BLaER1 treated with 17β-estradiol and CSF1 and Interleukin-3, amounts not matched to agents 10 nM and 100 nM (cell line): ENCODE data around the gene RBMS1.

Experiments used
- H3K27ac ChIP-seq, 11 experiments: shearing (Covaris generic); formaldehyde crosslinking; 2 replicates each; pipeline ENCODE4 v1.8.1; 2022
- H3K27me3 ChIP-seq, 11 experiments: shearing (Covaris generic); formaldehyde crosslinking; 2 replicates each; pipeline ENCODE4 v1.8.1; 2022
- H3K36me3 ChIP-seq, 11 experiments: shearing (Covaris generic); formaldehyde crosslinking; 2 replicates each; pipeline ENCODE4 v1.8.1; 2022
- H3K4me1 ChIP-seq, 10 experiments: shearing (Covaris generic); formaldehyde crosslinking; 2 replicates each; pipeline ENCODE4 v1.8.1; 2022
- H3K4me2 ChIP-seq, 11 experiments: shearing (Covaris generic); formaldehyde crosslinking; 2 replicates each; pipeline ENCODE4 v1.8.1; 2022
- H3K4me3 ChIP-seq, 10 experiments: shearing (Covaris generic); formaldehyde crosslinking; 2 replicates each; pipeline ENCODE4 v1.8.1; 2022
- H3K9ac ChIP-seq, 11 experiments: shearing (Covaris generic); formaldehyde crosslinking; 2 replicates each; pipeline ENCODE4 v1.8.1; 2022
- H3K9me3 ChIP-seq, 11 experiments: shearing (Covaris generic); formaldehyde crosslinking; replicated peaks in 1 of 11; 2 replicates each; pipeline ENCODE4 v1.8.1; 2022
- H4K20me1 ChIP-seq, 11 experiments: shearing (Covaris generic); formaldehyde crosslinking; 2 replicates each; pipeline ENCODE4 v1.8.1; 2022
- Cebpa-rat ChIP-seq, 11 experiments: shearing (Covaris generic); IDR thresholded peaks; 2 replicates each; pipeline ENCODE4 v1.8.1; 2022

Gene RBMS1

GRCh38 chr2:160310118-160310828, 183.3 kb downstream of the RBMS1 start:
- Histone ChIP-seq H3K27ac (no peak overlapping the region), H3K4me3 (no peak overlapping the region), H3K27me3 (no peaks in the 10 kb centered on the region), H3K4me1 (peaks cover 0 to 3% (median 0%) of the 10 kb centered on the region in 10 experiments; a peak in 3 of 20 replicates), H3K9me3 (no peaks in the 10 kb centered on the region), H4K20me1 (peaks cover 0 to 21% (median 0%) of the 10 kb centered on the region in 11 experiments; a peak in 5 of 22 replicates), H3K9ac (no peak overlapping the region), H3K4me2 (no peak overlapping the region), H3K36me3 (peaks cover 37 to 97% (median 59%) of the 10 kb centered on the region in 11 experiments)
- no peak for TF ChIP-seq Cebpa-rat (IDR thresholded peaks at IDR 0.05)

- H3K9ac ChIP-seq: no peak overlapping the region
- H3K4me2 ChIP-seq: no peak overlapping the region
- H4K20me1 ChIP-seq: peaks cover 0 to 15% (median 0%) of the 10 kb centered on the region in 11 experiments; a peak in 5 of 22 replicates
Measured at GRCh38 chr2:160309585-160309984, 184.0 kb downstream of the RBMS1 start.

GRCh38 chr2:160308915-160309314, 184.7 kb downstream of the RBMS1 start:
- no peaks in the 10 kb centered on the region for H3K27me3 ChIP-seq
- TF ChIP-seq Cebpa-rat (IDR thresholded peaks at IDR 0.05): no peak
- H3K4me3 ChIP-seq: no peak overlapping the region
- no peak overlapping the region for H3K4me2 ChIP-seq
- no peak overlapping the region for H3K9ac ChIP-seq
- H3K9me3 ChIP-seq: no peaks in the 10 kb centered on the region
- peaks cover 40 to 97% (median 68%) of the 10 kb centered on the region in 11 experiments for H3K36me3 ChIP-seq
- H4K20me1 ChIP-seq: peaks cover 0 to 8% (median 0%) of the 10 kb centered on the region in 11 experiments; a peak in 4 of 22 replicates
- no peak overlapping the region for H3K27ac ChIP-seq
- peaks cover 0 to 4% (median 1%) of the 10 kb centered on the region in 10 experiments; a peak in 5 of 20 replicates for H3K4me1 ChIP-seq

More at GRCh38 chr2:160309585-160309984, 184.0 kb downstream of the RBMS1 start:
- TF ChIP-seq Cebpa-rat (IDR thresholded peaks at IDR 0.05): no peak
- H3K9me3 ChIP-seq: no peaks in the 10 kb centered on the region
- H3K36me3 ChIP-seq: peaks cover 40 to 97% (median 66%) of the 10 kb centered on the region in 11 experiments
- no peaks in the 10 kb centered on the region for H3K4me1 ChIP-seq
- H3K27me3 ChIP-seq: no peaks in the 10 kb centered on the region
- no peak overlapping the region for H3K27ac ChIP-seq
- no peak overlapping the region for H3K4me3 ChIP-seq

GRCh38 chr2:160308476-160308875, 185.1 kb downstream of the RBMS1 start:
- Histone ChIP-seq H3K27ac (no peak overlapping the region), H3K9ac (no peak overlapping the region), H3K9me3 (no peaks in the 10 kb centered on the region), H3K27me3 (no peaks in the 10 kb centered on the region), H3K4me1 (peaks cover 0 to 9% (median 6%) of the 10 kb centered on the region in 10 experiments; a peak in 8 of 20 replicates), H3K4me3 (no peak overlapping the region), H4K20me1 (peaks cover 0 to 8% (median 0%) of the 10 kb centered on the region in 11 experiments; a peak in 4 of 22 replicates), H3K36me3 (peaks cover 44 to 98% (median 69%) of the 10 kb centered on the region in 11 experiments), H3K4me2 (no peak overlapping the region)
- no peak for TF ChIP-seq Cebpa-rat (IDR thresholded peaks at IDR 0.05)

- Histone ChIP-seq H3K4me1 (peaks cover 0 to 10% (median 7%) of the 10 kb centered on the region in 10 experiments; a peak in 8 of 20 replicates), H3K4me3 (no peak overlapping the region), H3K9ac (no peak overlapping the region), H3K4me2 (no peak overlapping the region), H3K27ac (no peak overlapping the region), H3K27me3 (no peaks in the 10 kb centered on the region), H3K9me3 (no peaks in the 10 kb centered on the region), H3K36me3 (peaks cover 52 to 98% (median 73%) of the 10 kb centered on the region in 11 experiments), H4K20me1 (peaks cover 0 to 8% (median 0%) of the 10 kb centered on the region in 11 experiments; a peak in 2 of 22 replicates)
- no peak for TF ChIP-seq Cebpa-rat (IDR thresholded peaks at IDR 0.05)
Measured at GRCh38 chr2:160306985-160307384, 186.6 kb downstream of the RBMS1 start.

GRCh38 chr2:160305081-160305750, 188.4 kb downstream of the RBMS1 start:
- Histone ChIP-seq H3K4me3 (no peak overlapping the region), H3K27ac (no peak overlapping the region), H3K27me3 (no peaks in the 10 kb centered on the region), H3K4me2 (no peak overlapping the region), H3K9ac (no peak overlapping the region), H3K9me3 (no peaks in the 10 kb centered on the region), H3K36me3 (peaks cover 53 to 98% (median 77%) of the 10 kb centered on the region in 11 experiments), H4K20me1 (peaks cover 0 to 8% (median 0%) of the 10 kb centered on the region in 11 experiments; a peak in 2 of 22 replicates), H3K4me1 (peaks cover 2 to 10% (median 7%) of the 10 kb centered on the region in 10 experiments; a peak in 13 of 20 replicates)
- no peak for TF ChIP-seq Cebpa-rat (IDR thresholded peaks at IDR 0.05)

GRCh38 chr2:160303527-160303926, 190.1 kb downstream of the RBMS1 start:
- no peaks in the 10 kb centered on the region for H3K27me3 ChIP-seq
- peaks cover 0 to 7% (median 0%) of the 10 kb centered on the region in 11 experiments; a peak in 2 of 22 replicates for H4K20me1 ChIP-seq
- H3K4me2 ChIP-seq: peak overlapping the region in 5 of 11 experiments; percentile 5 to 27 (median 19); a peak in 6 of 22 replicates
- no peak overlapping the region for H3K27ac ChIP-seq
- H3K9ac ChIP-seq: no peak overlapping the region
- no peak overlapping the region for H3K4me3 ChIP-seq
- no peak for TF ChIP-seq Cebpa-rat (IDR thresholded peaks at IDR 0.05)
- H3K4me1 ChIP-seq: peaks cover 6 to 20% (median 9%) of the 10 kb centered on the region in 10 experiments; a peak in 14 of 20 replicates
- H3K9me3 ChIP-seq: no peaks in the 10 kb centered on the region
- peaks cover 57 to 98% (median 81%) of the 10 kb centered on the region in 11 experiments for H3K36me3 ChIP-seq

- no peaks in the 10 kb centered on the region for H3K27me3 ChIP-seq
- no peaks in the 10 kb centered on the region for H3K9me3 ChIP-seq
- H3K4me1 ChIP-seq: peaks cover 6 to 20% (median 9%) of the 10 kb centered on the region in 10 experiments; a peak in 14 of 20 replicates
- peaks cover 59 to 98% (median 81%) of the 10 kb centered on the region in 11 experiments for H3K36me3 ChIP-seq
- no peak for TF ChIP-seq Cebpa-rat (IDR thresholded peaks at IDR 0.05)
- no peak overlapping the region for H3K27ac ChIP-seq
- H4K20me1 ChIP-seq: peaks cover 0 to 7% (median 0%) of the 10 kb centered on the region in 11 experiments; a peak in 2 of 22 replicates
- no peak overlapping the region for H3K4me3 ChIP-seq
- H3K4me2 ChIP-seq: no peak overlapping the region
- no peak overlapping the region for H3K9ac ChIP-seq
Measured at GRCh38 chr2:160303076-160303475, 190.5 kb downstream of the RBMS1 start.

- Histone ChIP-seq H3K9me3 (no peaks in the 10 kb centered on the region), H3K36me3 (peaks cover 59 to 98% (median 87%) of the 10 kb centered on the region in 11 experiments), H3K4me2 (no peak overlapping the region), H3K27ac (no peak overlapping the region), H3K27me3 (no peaks in the 10 kb centered on the region), H3K9ac (no peak overlapping the region), H4K20me1 (peaks cover 0 to 7% (median 0%) of the 10 kb centered on the region in 11 experiments; a peak in 2 of 22 replicates), H3K4me3 (no peak overlapping the region), H3K4me1 (peaks cover 6 to 20% (median 9%) of the 10 kb centered on the region in 10 experiments; a peak in 14 of 20 replicates)
- TF ChIP-seq Cebpa-rat (IDR thresholded peaks at IDR 0.05): no peak
Measured at GRCh38 chr2:160301420-160301819, 192.2 kb downstream of the RBMS1 start.
